Loucy (cell line): Measurements from ENCODE around the gene TSPAN32.

Experiments
- H2AFZ ChIP-seq: fragments of 200-600 bp; sonication (generic); 2 replicates; pipeline ENCODE4 v1.6.0; 2016; ENCODE audit warnings: antibody characterized with exemption, mild to moderate bottlenecking, low read length, moderate library complexity
- H3F3A ChIP-seq: fragments of 200-600 bp; 2 replicates; pipeline ENCODE4 v1.6.0; 2016; ENCODE audit warnings: antibody characterized with exemption, low read depth, mild to moderate bottlenecking
- H3K27me3 ChIP-seq: fragments of 200-600 bp; sonication (generic); 2 replicates; pipeline ENCODE4 v1.6.1; 2014; ENCODE audit warnings: low read length, mild to moderate bottlenecking; ENCODE audit not compliant: insufficient read depth, poor library complexity, severe bottlenecking
- H3K36me3 ChIP-seq: fragments of 200-600 bp; sonication (generic); 2 replicates; pipeline ENCODE4 v1.6.1; 2016; ENCODE audit warnings: low read length; ENCODE audit not compliant: insufficient read depth
- H3K4me1 ChIP-seq: fragments of 200-600 bp; sonication (generic); 2 replicates; pipeline ENCODE4 v1.5.1; 2014; ENCODE audit warnings: low read length, mild to moderate bottlenecking; ENCODE audit not compliant: insufficient read depth, poor library complexity, severe bottlenecking
- H3K4me2 ChIP-seq: fragments of 200-600 bp; sonication (generic); 2 replicates; pipeline ENCODE4 v1.6.0; 2014; ENCODE audit warnings: antibody characterized with exemption, low read length, low read depth, mild to moderate bottlenecking; ENCODE audit not compliant: poor library complexity, severe bottlenecking
- H3K4me3 ChIP-seq: fragments of 200-600 bp; sonication (generic); 2 replicates; pipeline ENCODE4 v1.5.1; 2014; ENCODE audit warnings: low read length, mild to moderate bottlenecking, mixed read lengths; ENCODE audit not compliant: poor library complexity, severe bottlenecking
- H3K79me2 ChIP-seq: fragments of 200-600 bp; sonication (generic); 2 replicates; pipeline ENCODE4 v1.6.1; 2014; ENCODE audit warnings: low read length; ENCODE audit not compliant: insufficient read depth
- H3K9ac ChIP-seq: fragments of 200-600 bp; sonication (generic); 2 replicates; pipeline ENCODE4 v1.6.0; 2014; ENCODE audit warnings: mild to moderate bottlenecking, low read depth, low read length, moderate library complexity; ENCODE audit not compliant: poor library complexity, severe bottlenecking
- H3K9me2 ChIP-seq: fragments of 200-600 bp; sonication (generic); replicated peaks from 2 replicates; pipeline ENCODE4 v1.6.1; 2016; ENCODE audit warnings: low read depth, low read length, mixed read lengths
- H3K9me3 ChIP-seq: fragments of 200-600 bp; sonication (generic); 2 replicates; pipeline ENCODE4 v1.6.1; 2014; ENCODE audit warnings: mild to moderate bottlenecking, antibody characterized with exemption, low read length, low read depth; ENCODE audit not compliant: insufficient read depth
- H4K20me1 ChIP-seq: fragments of 200-600 bp; sonication (generic); 2 replicates; pipeline ENCODE4 v1.6.0; 2014; ENCODE audit warnings: antibody characterized with exemption, low read length, mild to moderate bottlenecking; ENCODE audit not compliant: insufficient read depth, poor library complexity, severe bottlenecking
- CTCF ChIP-seq: fragments of 200-600 bp; sonication (generic); conservative IDR thresholded peaks from 2 replicates; pipeline ENCODE4 v1.5.1; 2014; ENCODE audit warnings: mild to moderate bottlenecking, antibody characterized with exemption, low read length
- EZH2phosphoT487 ChIP-seq: fragments of 200-600 bp; IDR thresholded peaks from 2 replicates; pipeline ENCODE4 v1.6.1; 2018; ENCODE audit warnings: antibody characterized with exemption, mild to moderate bottlenecking, moderate library complexity, borderline replicate concordance

Gene TSPAN32

GRCh38 chr11:2365571-2366210 is 63.9 kb downstream of the TSPAN32 start:
- Histone ChIP-seq H3K79me2 (no peaks in the 10 kb centered on the region), H3K9me3 (no peaks in the 10 kb centered on the region), H3K9ac (no peak overlapping the region), H3K9me2 (no peaks in the 10 kb centered on the region), H3K4me1 (no peaks in the 10 kb centered on the region), H2AFZ (no peak overlapping the region), H4K20me1 (no peaks in the 10 kb centered on the region), H3K27me3 (no peaks in the 10 kb centered on the region), H3K36me3 (no peaks in the 10 kb centered on the region), H3K4me3 (no peak overlapping the region), H3F3A (no peaks in the 10 kb centered on the region), H3K4me2 (no peak overlapping the region)
- TF ChIP-seq CTCF (no peak), EZH2phosphoT487 (no peak)

DNA sequence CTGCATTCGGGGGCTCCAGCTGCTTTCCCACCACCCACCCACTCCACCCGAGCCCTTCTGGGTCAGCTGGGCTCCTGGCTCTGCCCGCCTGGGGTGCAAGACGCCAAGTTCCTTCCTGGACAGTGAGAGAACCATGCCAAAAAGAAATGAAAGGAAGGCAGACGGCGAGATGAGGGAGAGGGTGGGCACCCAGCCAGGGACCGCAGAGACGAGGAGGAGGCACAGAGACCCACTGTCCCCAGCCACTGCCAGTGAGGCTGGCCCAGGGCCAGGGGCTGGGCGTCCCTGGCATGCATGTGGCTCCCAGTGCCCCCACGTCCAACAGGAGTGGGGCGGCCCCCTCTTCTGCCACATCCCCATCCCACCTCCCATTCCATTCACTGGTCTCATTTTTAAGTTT is 64.5 kb downstream of the TSPAN32 start:
- no peak for TF ChIP-seq EZH2phosphoT487
- no peak for TF ChIP-seq CTCF
- H3K79me2 ChIP-seq, result no peaks in the 10 kb centered on the region
- H2AFZ ChIP-seq, result no peak overlapping the region
- H3K4me1 ChIP-seq, result no peaks in the 10 kb centered on the region
- H3K9ac ChIP-seq, result no peak overlapping the region
- H3K4me2 ChIP-seq, result no peak overlapping the region
- H3F3A ChIP-seq, result no peaks in the 10 kb centered on the region
- H3K36me3 ChIP-seq, result no peaks in the 10 kb centered on the region
- no peaks in the 10 kb centered on the region for H4K20me1 ChIP-seq
- H3K4me3 ChIP-seq, result no peak overlapping the region
- no peaks in the 10 kb centered on the region for H3K27me3 ChIP-seq
- H3K9me3 ChIP-seq, result no peaks in the 10 kb centered on the region
- H3K9me2 ChIP-seq, result no peaks in the 10 kb centered on the region

DNA sequence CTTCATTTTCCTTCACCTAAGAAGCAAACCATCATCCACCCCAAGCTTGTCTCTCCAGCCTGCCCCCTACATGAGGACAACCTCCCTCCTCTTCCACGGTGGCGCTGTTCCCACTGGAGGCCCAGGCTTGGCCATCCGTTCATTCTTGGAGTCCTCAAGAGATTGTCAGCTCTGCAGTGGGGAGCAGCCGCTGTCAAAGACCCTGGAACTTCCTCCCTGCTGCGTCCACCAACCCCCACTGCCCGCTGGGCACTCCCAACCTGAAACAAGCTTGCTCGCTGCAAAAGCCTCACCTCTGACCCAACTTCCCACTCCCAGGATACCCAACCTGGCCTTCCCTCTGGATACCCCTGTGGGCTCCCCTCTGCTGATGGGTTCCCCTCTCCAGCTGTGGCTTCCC is 64.9 kb downstream of the TSPAN32 start:
- no peaks in the 10 kb centered on the region for H3K9me3 ChIP-seq
- no peak overlapping the region for H3K9ac ChIP-seq
- no peak overlapping the region for H2AFZ ChIP-seq
- no peak for TF ChIP-seq EZH2phosphoT487
- TF ChIP-seq CTCF, result no peak
- H3K4me1 ChIP-seq, result no peaks in the 10 kb centered on the region
- no peaks in the 10 kb centered on the region for H3F3A ChIP-seq
- no peak overlapping the region for H3K4me3 ChIP-seq
- no peaks in the 10 kb centered on the region for H3K79me2 ChIP-seq
- no peaks in the 10 kb centered on the region for H3K9me2 ChIP-seq
- H4K20me1 ChIP-seq, result no peaks in the 10 kb centered on the region
- H3K36me3 ChIP-seq, result no peaks in the 10 kb centered on the region
- H3K4me2 ChIP-seq, result no peak overlapping the region
- H3K27me3 ChIP-seq, result no peaks in the 10 kb centered on the region
